Gastrocnemius medialis (tissue), 4 donors: ENCODE data around the gene NFASC. TPM values are rescaled to one million over a fixed set of nuclear protein-coding genes. Genes with fewer than 3 reads are reported as not detected.

Experiments
- ATAC-seq, 2 donors: fragments of 150-250 bp; one replicate each; pipeline ENCODE4 v1.9.1; 2016
- DNase-seq, 2 donors: peaks; one replicate each; pipeline ENCODE4 v3.0.0-alpha.2; 2019
- H3K27ac ChIP-seq, 4 donors: fragments of 200-600 bp; sonication (generic); 1 replicate in 1 of 4; 2 replicates in 3 of 4; pipeline ENCODE4 v1.5.1; 2016 to 2018; ENCODE audit warnings: mild to moderate bottlenecking in 2 of 4, moderate library complexity in 1 of 4
- H3K27me3 ChIP-seq, 3 donors: fragments of 200-600 bp; sonication (generic) in 2 of 3; 1 replicate in 1 of 3; 2 replicates in 2 of 3; pipeline versions ENCODE4 v1.5.1 to v1.6.0; 2016 to 2019; ENCODE audit warnings: mild to moderate bottlenecking in 1 of 3, moderate library complexity in 1 of 3
- H3K36me3 ChIP-seq, 2 donors: fragments of 200-600 bp; sonication (generic) in 1 of 2; one replicate each; pipeline ENCODE4 v1.5.1; 2017 to 2018
- H3K4me1 ChIP-seq, 2 donors: fragments of 200-600 bp; sonication (generic) in 1 of 2; one replicate each; pipeline ENCODE4 v1.5.1; 2016 to 2017; ENCODE audit warnings: mild to moderate bottlenecking in 2 of 2
- H3K4me3 ChIP-seq, 4 donors: fragments of 200-600 bp; sonication (generic) in 3 of 4; 1 replicate in 1 of 4; 2 replicates in 3 of 4; pipeline ENCODE4 v1.5.1; 2016 to 2019; ENCODE audit warnings: mild to moderate bottlenecking in 2 of 4
- H3K9me3 ChIP-seq, 3 donors: fragments of 200-600 bp; sonication (generic) in 2 of 3; 1 replicate in 1 of 3; 2 replicates in 2 of 3; pipeline ENCODE4 v1.5.1; 2016 to 2019
- POLR2A ChIP-seq, 2 donors: fragments of 450-650 bp; IDR thresholded peaks; one replicate each; pipeline ENCODE4 v1.6.1; 2017; ENCODE audit warnings: antibody characterized with exemption in 2 of 2, mild to moderate bottlenecking in 2 of 2, moderate library complexity in 2 of 2
- in situ Hi-C, 4 donors: fragments of 200-750 bp; cut with MboI; loops; one replicate each; pipeline versions ENCODE4 v1.15.0 to v1.8.0; 2017; ENCODE audit warnings: low sequenced_read_pairs in 4 of 4
- intact Hi-C: fragments of 100-400 bp; cut with DNase I; formaldehyde crosslinking; loops from one replicate; pipeline ENCODE4 v1.15.1; 2023; ENCODE audit warnings: low total_unique reads
- total RNA-seq, 4 donors: library from RNA; depleted of rRNA; stranded (reverse); fragments of >200 nt; gene quantifications; one replicate each; pipeline versions ENCODE4 v1.1.0 to v1.2.3, GENCODE V29; 2016
- TF ChIP-seq, protein P1 (sequence below), 5 experiments: fragments of 450-650 bp in 3 of 5; fragments of 200-600 bp in 2 of 5; sonication (generic) in 2 of 5; IDR thresholded peaks in 4 of 5; conservative IDR thresholded peaks in 1 of 5; 1 replicate in 4 of 5; 2 replicates in 1 of 5; pipeline ENCODE4 v1.5.1; 2016 to 2019; ENCODE audit warnings: antibody characterized with exemption in 5 of 5, mild to moderate bottlenecking in 3 of 5, moderate library complexity in 3 of 5

NFASC gene
- total RNA-seq, 4 donors from 2014 or later = 0.75 to 4.7 (median 2.4) TPM

GRCh38 chr1:204946640-204947039 lies 76.0 kb downstream of the NFASC start:
- no peaks in the 10 kb centered on the region for H3K36me3 ChIP-seq
- no peaks in the 10 kb centered on the region for H3K27me3 ChIP-seq
- DNase-seq (no peak), ATAC-seq (no peak)
- no peaks in the 10 kb centered on the region for H3K4me1 ChIP-seq
- H3K27ac ChIP-seq = no peak overlapping the region
- TF ChIP-seq, protein P1, sequence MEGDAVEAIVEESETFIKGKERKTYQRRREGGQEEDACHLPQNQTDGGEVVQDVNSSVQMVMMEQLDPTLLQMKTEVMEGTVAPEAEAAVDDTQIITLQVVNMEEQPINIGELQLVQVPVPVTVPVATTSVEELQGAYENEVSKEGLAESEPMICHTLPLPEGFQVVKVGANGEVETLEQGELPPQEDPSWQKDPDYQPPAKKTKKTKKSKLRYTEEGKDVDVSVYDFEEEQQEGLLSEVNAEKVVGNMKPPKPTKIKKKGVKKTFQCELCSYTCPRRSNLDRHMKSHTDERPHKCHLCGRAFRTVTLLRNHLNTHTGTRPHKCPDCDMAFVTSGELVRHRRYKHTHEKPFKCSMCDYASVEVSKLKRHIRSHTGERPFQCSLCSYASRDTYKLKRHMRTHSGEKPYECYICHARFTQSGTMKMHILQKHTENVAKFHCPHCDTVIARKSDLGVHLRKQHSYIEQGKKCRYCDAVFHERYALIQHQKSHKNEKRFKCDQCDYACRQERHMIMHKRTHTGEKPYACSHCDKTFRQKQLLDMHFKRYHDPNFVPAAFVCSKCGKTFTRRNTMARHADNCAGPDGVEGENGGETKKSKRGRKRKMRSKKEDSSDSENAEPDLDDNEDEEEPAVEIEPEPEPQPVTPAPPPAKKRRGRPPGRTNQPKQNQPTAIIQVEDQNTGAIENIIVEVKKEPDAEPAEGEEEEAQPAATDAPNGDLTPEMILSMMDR (IDR thresholded peaks at IDR 0.05 in 4 of 5, conservative IDR thresholded peaks at IDR 0.05 in 1 of 5) = no peak
- TF ChIP-seq POLR2A (IDR thresholded peaks at IDR 0.05) = no peak
- intact Hi-C loops (no loop called here), in situ Hi-C loops (no loop called here)
- H3K4me3 ChIP-seq = no peak overlapping the region
- no peaks in the 10 kb centered on the region for H3K9me3 ChIP-seq

- no peak for TF ChIP-seq POLR2A (IDR thresholded peaks at IDR 0.05)
- TF ChIP-seq, protein P1 (IDR thresholded peaks at IDR 0.05 in 4 of 5, conservative IDR thresholded peaks at IDR 0.05 in 1 of 5) = no peak
- in situ Hi-C loops = no loop called here
- no peaks in the 10 kb centered on the region for H3K27me3 ChIP-seq
- no peak overlapping the region for H3K27ac ChIP-seq
- H3K4me3 ChIP-seq = no peak overlapping the region
- no peak for ATAC-seq
- no peak for DNase-seq
- no peaks in the 10 kb centered on the region for H3K9me3 ChIP-seq
- intact Hi-C loops = no loop called here
- no peaks in the 10 kb centered on the region for H3K36me3 ChIP-seq
- H3K4me1 ChIP-seq = no peaks in the 10 kb centered on the region
Observed at GRCh38 chr1:204947338-204947737, 76.7 kb downstream of the NFASC start.

- ATAC-seq = no peak
- Histone ChIP-seq H3K4me1 (no peaks in the 10 kb centered on the region), H3K4me3 (no peak overlapping the region), H3K27me3 (no peaks in the 10 kb centered on the region), H3K9me3 (no peaks in the 10 kb centered on the region), H3K27ac (no peak overlapping the region), H3K36me3 (no peaks in the 10 kb centered on the region)
- intact Hi-C loops = no loop called here
- TF ChIP-seq, protein P1 (IDR thresholded peaks at IDR 0.05 in 4 of 5, conservative IDR thresholded peaks at IDR 0.05 in 1 of 5) = no peak
- TF ChIP-seq POLR2A (IDR thresholded peaks at IDR 0.05) = no peak
- in situ Hi-C loops = no loop called here
- DNase-seq = no peak
Observed at GRCh38 chr1:204947747-204948146, 77.1 kb downstream of the NFASC start.

DNA sequence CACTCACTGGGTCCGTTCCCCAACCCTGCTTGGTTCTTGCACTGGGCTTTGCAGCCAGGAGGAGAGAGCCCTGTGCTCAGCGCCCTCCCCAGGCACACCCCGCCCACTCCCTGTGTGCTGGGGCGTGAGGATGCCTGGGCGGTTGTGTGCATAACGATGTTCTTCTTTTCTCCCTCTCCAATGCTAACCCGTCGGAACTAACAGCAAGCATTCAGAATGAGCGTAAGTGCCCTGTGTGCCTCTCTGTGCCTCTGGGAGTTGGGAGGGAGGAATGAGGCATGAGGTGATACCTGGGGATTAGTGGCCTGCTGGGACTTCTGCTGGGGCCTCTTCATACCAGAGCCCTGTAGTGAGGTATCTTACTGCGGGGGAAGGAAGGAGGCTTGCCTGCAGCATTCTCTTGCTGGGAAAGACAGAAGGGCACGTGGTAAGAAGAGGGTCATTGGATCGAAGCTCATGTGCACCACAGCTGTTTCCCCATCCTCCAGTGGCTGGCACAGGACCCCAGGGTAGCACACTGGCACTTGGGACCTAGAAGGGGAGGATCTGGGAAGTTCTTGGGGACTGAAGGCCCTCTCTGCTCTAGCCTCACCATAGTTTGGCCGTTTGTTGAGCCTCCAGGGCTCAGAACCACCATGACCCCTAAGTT lies 79.8 kb downstream of the NFASC start:
- intact Hi-C loops (no loop called here), in situ Hi-C loops (no loop called here)
- no peak for TF ChIP-seq POLR2A (IDR thresholded peaks at IDR 0.05)
- TF ChIP-seq, protein P1 (IDR thresholded peaks at IDR 0.05 in 4 of 5, conservative IDR thresholded peaks at IDR 0.05 in 1 of 5) = no peak
- DNase-seq (no peak), ATAC-seq (no peak)
- H3K4me3 ChIP-seq = no peak overlapping the region
- H3K4me1 ChIP-seq = no peaks in the 10 kb centered on the region
- H3K27ac ChIP-seq = no peak overlapping the region
- no peaks in the 10 kb centered on the region for H3K27me3 ChIP-seq
- H3K36me3 ChIP-seq = no peaks in the 10 kb centered on the region
- no peaks in the 10 kb centered on the region for H3K9me3 ChIP-seq
